Coronary artery (tissue), 2 donors: Measurements from ENCODE around the gene CATSPERZ.

Experiments used
- DNase-seq: peaks from one replicate; pipeline ENCODE4 v3.0.0-alpha.2; 2017; ENCODE audit warnings: low spot score
- H3K27ac ChIP-seq, 2 donors: fragments of 200-600 bp; sonication (generic); one replicate each; pipeline ENCODE4 v1.5.1; 2016 to 2019
- H3K4me3 ChIP-seq: fragments of 200-600 bp; sonication (generic); 2 replicates; pipeline ENCODE4 v1.5.1; 2016; ENCODE audit warnings: mild to moderate bottlenecking, moderate library complexity
- CTCF ChIP-seq: fragments of 200-600 bp; sonication (generic); IDR thresholded peaks from one replicate; pipeline ENCODE4 v1.5.1; 2019; ENCODE audit warnings: antibody characterized with exemption

Gene CATSPERZ

GRCh38 chr11:64264371-64264852 lies 35.7 kb upstream of the CATSPERZ start:
- Histone ChIP-seq H3K4me3 (no peak overlapping the region), H3K27ac (no peak overlapping the region)
- DNase-seq: no peak
- TF ChIP-seq CTCF: no peak

- Histone ChIP-seq H3K27ac (no peak overlapping the region), H3K4me3 (no peak overlapping the region)
- DNase-seq: no peak
- no peak for TF ChIP-seq CTCF
Measured at GRCh38 chr11:64265176-64266160, 34.7 kb upstream of the CATSPERZ start.

- DNase-seq: no peak
- Histone ChIP-seq H3K4me3 (no peak overlapping the region), H3K27ac (no peak overlapping the region)
- TF ChIP-seq CTCF: no peak
Measured at GRCh38 chr11:64266339-64266738, 33.8 kb upstream of the CATSPERZ start.

GRCh38 chr11:64267207-64267945 lies 32.8 kb upstream of the CATSPERZ start:
- no peak for TF ChIP-seq CTCF
- H3K27ac ChIP-seq: peak overlapping the region; percentile 85 to 95
- no peak overlapping the region for H3K4me3 ChIP-seq
- no peak for DNase-seq

GRCh38 chr11:64268025-64268892 lies 31.9 kb upstream of the CATSPERZ start:
- DNase-seq: no peak
- Histone ChIP-seq H3K27ac (peak overlapping the region; percentile 85 to 95), H3K4me3 (peak overlapping the region; percentile 85)
- TF ChIP-seq CTCF: no peak

GRCh38 chr11:64268893-64269539 lies 31.1 kb upstream of the CATSPERZ start:
- TF ChIP-seq CTCF: no peak
- DNase-seq: peak; percentile 89
- peak overlapping the region; percentile 85 for H3K4me3 ChIP-seq
- H3K27ac ChIP-seq: peak overlapping the region; percentile 85 to 95
